Measurements from ENCODE around the gene PXDN.

The PXDN gene

DNA sequence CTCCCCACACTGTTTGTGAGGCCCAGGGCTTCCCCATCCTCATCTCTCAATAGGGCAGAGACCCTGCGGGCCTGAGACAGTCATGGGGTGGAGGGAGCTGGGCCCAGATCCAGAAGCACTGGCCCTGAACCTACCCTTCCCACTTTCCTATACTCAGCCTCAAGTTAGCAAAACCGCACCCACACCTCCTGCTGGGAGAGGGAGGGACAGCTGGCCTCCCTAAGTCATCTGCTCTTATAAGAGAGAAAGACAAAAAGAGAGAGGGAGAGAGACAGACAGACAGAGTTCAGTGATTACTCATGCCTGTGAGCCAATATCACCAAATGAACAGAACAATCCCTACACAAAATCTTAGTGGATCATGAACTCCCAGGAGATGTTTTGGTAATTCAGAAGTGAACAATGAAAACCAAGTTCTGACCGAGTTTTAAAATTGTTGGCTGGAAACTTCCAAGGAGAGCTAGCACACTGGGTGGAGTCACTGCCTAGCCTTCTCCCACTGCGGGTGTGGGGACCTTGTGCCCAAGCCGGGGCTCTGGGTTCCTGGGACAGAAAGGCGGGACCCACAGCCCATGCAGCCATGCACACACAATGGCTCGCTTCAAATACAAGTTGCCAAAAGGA, 130.5 kb downstream of the PXDN start:
- Histone ChIP-seq H3K36me3 (ENCODE audit: control insufficient read depth, insufficient read depth, low read length) (no peaks in the 10 kb centered on the region), H3K27me3 (replicated peaks; ENCODE audit: control insufficient read depth, insufficient read depth, low read length) (no peaks in the 10 kb centered on the region), H3K4me3 (replicated peaks; ENCODE audit: low read depth, low read length) (no peak overlapping the region)
- no peak for DNase-seq (ENCODE audit: extremely low read depth, insufficient read length)
- TF ChIP-seq, protein P1, sequence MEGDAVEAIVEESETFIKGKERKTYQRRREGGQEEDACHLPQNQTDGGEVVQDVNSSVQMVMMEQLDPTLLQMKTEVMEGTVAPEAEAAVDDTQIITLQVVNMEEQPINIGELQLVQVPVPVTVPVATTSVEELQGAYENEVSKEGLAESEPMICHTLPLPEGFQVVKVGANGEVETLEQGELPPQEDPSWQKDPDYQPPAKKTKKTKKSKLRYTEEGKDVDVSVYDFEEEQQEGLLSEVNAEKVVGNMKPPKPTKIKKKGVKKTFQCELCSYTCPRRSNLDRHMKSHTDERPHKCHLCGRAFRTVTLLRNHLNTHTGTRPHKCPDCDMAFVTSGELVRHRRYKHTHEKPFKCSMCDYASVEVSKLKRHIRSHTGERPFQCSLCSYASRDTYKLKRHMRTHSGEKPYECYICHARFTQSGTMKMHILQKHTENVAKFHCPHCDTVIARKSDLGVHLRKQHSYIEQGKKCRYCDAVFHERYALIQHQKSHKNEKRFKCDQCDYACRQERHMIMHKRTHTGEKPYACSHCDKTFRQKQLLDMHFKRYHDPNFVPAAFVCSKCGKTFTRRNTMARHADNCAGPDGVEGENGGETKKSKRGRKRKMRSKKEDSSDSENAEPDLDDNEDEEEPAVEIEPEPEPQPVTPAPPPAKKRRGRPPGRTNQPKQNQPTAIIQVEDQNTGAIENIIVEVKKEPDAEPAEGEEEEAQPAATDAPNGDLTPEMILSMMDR (IDR thresholded peaks at IDR 0.05; ENCODE audit: insufficient read depth, low read length, poor library complexity, severe bottlenecking) = no peak

DNA sequence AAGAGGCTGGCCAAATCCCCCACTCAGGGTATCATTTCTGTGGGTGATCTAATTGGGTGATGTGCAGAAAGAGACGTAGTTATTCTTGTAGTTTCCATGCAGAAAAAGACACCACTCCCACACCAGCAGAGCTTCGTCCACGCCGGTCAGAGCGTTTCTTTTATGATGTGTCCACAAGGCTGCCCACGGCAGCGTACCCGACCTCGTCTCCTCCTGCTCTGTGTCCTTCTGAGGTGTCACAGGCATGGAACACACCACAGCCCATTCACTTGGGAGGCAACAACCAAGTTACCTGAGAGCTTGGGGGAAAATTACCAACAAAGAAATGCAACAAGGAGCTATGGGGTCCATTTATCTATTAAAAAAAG, 131.3 kb downstream of the PXDN start:
- no peak overlapping the region for H3K4me3 ChIP-seq (replicated peaks; ENCODE audit: low read depth, low read length)
- H3K27me3 ChIP-seq (replicated peaks; ENCODE audit: control insufficient read depth, insufficient read depth, low read length) = no peaks in the 10 kb centered on the region
- no peak for DNase-seq (ENCODE audit: extremely low read depth, insufficient read length)
- no peaks in the 10 kb centered on the region for H3K36me3 ChIP-seq (ENCODE audit: control insufficient read depth, insufficient read depth, low read length)
- TF ChIP-seq, protein P1 (IDR thresholded peaks at IDR 0.05; ENCODE audit: insufficient read depth, low read length, poor library complexity, severe bottlenecking) = no peak

DNA sequence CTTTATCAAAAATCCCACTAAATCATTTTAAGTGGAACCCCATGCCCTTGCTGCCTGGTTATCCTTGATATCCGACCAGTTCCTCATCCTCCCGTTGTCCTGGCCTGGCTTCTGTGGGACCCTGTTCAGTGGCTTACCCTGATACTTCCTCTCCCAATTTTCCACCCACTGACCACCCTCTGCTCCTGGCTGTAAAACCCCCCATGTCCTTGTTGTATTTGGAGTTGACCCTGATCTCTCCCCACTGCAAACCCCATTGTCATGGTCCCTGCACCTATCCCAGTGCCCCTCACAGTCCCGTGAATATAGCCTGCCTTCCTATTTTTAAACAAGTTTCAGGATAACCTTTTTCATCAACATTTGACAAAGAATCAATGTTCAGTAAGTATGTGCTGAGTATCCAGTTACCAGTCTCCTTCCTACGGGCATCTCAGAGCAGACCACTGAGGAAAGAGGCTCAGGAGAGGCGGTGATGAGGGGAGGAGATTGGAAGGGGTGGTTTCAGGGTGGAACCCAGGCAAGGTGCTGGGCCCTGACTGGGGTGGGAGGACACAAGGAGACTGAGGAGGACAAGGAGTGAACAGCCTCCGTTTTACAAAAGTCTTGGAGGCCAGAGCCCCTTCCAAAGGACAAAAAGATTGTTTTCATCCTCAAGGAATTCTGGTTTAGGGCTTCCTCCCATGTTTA, 131.8 kb downstream of the PXDN start:
- TF ChIP-seq, protein P1 (IDR thresholded peaks at IDR 0.05; ENCODE audit: insufficient read depth, low read length, poor library complexity, severe bottlenecking) = no peak
- no peak overlapping the region for H3K4me3 ChIP-seq (replicated peaks; ENCODE audit: low read depth, low read length)
- H3K27me3 ChIP-seq (replicated peaks; ENCODE audit: control insufficient read depth, insufficient read depth, low read length) = no peaks in the 10 kb centered on the region
- no peaks in the 10 kb centered on the region for H3K36me3 ChIP-seq (ENCODE audit: control insufficient read depth, insufficient read depth, low read length)
- no peak for DNase-seq (ENCODE audit: extremely low read depth, insufficient read length)

DNA sequence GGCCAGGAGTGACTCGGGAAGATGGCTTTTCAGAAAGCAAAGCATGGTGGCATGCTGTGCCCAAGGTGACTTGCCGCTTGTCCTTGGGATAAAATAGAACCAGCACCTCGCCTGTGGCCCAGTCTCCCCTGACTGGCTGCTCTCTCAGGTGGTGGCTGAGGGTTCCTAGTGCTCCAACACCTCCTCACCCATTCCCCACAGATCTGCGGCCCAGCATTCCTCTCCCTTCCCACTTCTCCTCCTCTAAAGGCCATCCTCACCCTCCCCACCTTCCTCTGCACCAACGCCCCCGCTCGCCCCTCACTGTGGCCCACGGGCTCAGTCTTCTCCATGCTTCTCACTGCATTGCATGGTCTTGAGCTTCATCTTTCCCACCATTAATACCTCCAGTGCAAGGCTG, 132.4 kb downstream of the PXDN start:
- TF ChIP-seq, protein P1 (IDR thresholded peaks at IDR 0.05; ENCODE audit: insufficient read depth, low read length, poor library complexity, severe bottlenecking) = no peak
- Histone ChIP-seq H3K4me3 (replicated peaks; ENCODE audit: low read depth, low read length) (no peak overlapping the region), H3K36me3 (ENCODE audit: control insufficient read depth, insufficient read depth, low read length) (no peaks in the 10 kb centered on the region), H3K27me3 (replicated peaks; ENCODE audit: control insufficient read depth, insufficient read depth, low read length) (no peaks in the 10 kb centered on the region)
- no peak for DNase-seq (ENCODE audit: extremely low read depth, insufficient read length)

DNA sequence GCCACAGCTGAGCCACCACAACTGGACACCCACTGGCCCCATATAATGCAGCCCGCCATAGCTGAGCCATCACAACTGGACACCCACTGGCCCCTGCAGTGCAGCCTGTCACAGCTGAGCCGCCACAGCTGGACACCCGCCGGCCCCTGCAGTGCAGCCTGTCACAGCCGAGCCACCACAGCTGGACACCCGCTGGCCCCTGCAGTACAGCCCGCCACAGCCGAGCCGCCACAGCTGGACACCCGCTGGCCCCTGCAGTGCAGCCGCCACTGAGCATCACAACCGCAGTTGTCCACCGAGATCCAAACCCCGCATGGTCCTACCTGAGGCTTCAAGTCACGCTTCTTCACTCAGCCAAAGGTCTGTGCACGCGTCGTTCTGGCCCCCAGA, 134.2 kb downstream of the PXDN start:
- H3K4me3 ChIP-seq (replicated peaks; ENCODE audit: low read depth, low read length) = no peak overlapping the region
- TF ChIP-seq, protein P1 (IDR thresholded peaks at IDR 0.05; ENCODE audit: insufficient read depth, low read length, poor library complexity, severe bottlenecking) = no peak
- H3K27me3 ChIP-seq (replicated peaks; ENCODE audit: control insufficient read depth, insufficient read depth, low read length) = no peaks in the 10 kb centered on the region
- no peaks in the 10 kb centered on the region for H3K36me3 ChIP-seq (ENCODE audit: control insufficient read depth, insufficient read depth, low read length)
- DNase-seq (ENCODE audit: extremely low read depth, insufficient read length) = no peak

All from GM06990 (cell line).